Stimulated activated CD8-positive, alpha-beta memory T cell treated with anti-CD3 and anti-CD28 coated beads, Interleukin-12 subunit alpha, Interleukin-12 subunit beta, amount 100 ng/mL, for 24 hours (primary cell): ENCODE measurements around the gene RNU2-63P.
"Not testable (repeated sequence)": the region's sequence is repeated elsewhere in the genome, so short reads cannot be mapped to it uniquely, and the experiment has no call there.

ENCODE experiments used
- DNase-seq: peaks from one replicate; pipeline ENCODE4 v3.0.0-alpha.2; 2020; ENCODE audit errors: extremely low read depth

RNU2-63P gene

DNA sequence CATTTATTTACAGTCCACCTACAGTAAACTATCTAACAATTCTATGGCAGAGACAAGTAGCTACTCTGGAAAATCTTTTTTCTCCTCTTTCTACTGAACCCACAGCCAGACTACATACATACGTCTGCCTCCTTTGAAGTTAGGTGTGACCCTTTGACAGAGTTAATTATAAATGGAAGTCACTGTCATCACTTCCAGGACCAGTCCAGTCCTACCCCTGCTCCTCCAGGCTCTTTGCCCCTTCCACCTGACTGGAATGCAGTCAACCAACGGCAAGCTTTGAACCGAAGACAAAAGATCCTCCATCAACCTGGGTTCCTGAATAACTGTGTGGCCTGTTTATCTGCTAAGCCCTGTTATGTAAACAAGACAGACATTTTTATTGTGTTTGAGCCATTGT is 35.2 kb downstream of the RNU2-63P start:
- DNase-seq: not testable (repeated sequence)

DNA sequence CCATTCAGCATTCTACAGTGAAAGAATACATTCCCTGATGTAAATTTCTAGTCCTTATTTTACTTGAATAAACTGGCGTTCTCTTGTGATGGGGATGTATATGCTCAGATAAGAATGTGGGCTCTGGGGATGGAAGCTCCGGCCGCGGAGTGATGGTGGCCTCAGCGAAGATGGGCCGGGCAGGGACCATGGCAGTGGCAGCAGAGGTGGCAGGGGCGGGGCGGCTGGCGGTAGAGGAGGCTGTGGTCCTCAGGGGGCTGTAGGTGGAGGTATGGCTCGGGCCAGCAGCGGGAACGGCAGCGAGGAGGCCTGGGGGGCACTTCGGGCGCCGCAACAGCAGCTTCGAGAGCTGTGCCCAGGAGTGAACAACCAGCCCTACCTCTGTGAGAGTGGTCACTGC is 44.0 kb downstream of the RNU2-63P start:
- not testable (repeated sequence) for DNase-seq
